Measurements from ENCODE around the gene TBATA.
"Not testable (repeated sequence)": the region's sequence is repeated elsewhere in the genome, so short reads cannot be mapped to it uniquely, and the experiment has no call there.

The TBATA gene

GRCh38 chr10:70779511-70780369, 5.4 kb downstream of the TBATA start:
- DNase-seq (ENCODE audit: low read depth in 2 of 2, low spot score in 1 of 2), result no peak

- no peak for DNase-seq (ENCODE audit: low read depth in 2 of 2, low spot score in 1 of 2)
These were observed 6.1 kb downstream of the TBATA start for GRCh38 chr10:70779088-70779487.

- no peak for DNase-seq (ENCODE audit: low read depth in 2 of 2, low spot score in 1 of 2)
These were observed 6.8 kb downstream of the TBATA start for GRCh38 chr10:70778267-70778924.

GRCh38 chr10:70777063-70777875, 7.9 kb downstream of the TBATA start:
- DNase-seq (ENCODE audit: low read depth in 2 of 2, low spot score in 1 of 2), result no peak

- DNase-seq (ENCODE audit: low read depth in 2 of 2, low spot score in 1 of 2), result no peak
These were observed 8.6 kb downstream of the TBATA start for GRCh38 chr10:70776455-70777005.

GRCh38 chr10:70775679-70776454, 9.3 kb downstream of the TBATA start:
- DNase-seq (ENCODE audit: low read depth in 2 of 2, low spot score in 1 of 2), result no peak

GRCh38 chr10:70774810-70775678, 10.1 kb downstream of the TBATA start:
- no peak for DNase-seq (ENCODE audit: low read depth in 2 of 2, low spot score in 1 of 2)

GRCh38 chr10:70773965-70774809, 11.0 kb downstream of the TBATA start:
- no peak for DNase-seq (ENCODE audit: low read depth in 2 of 2, low spot score in 1 of 2)

- DNase-seq (ENCODE audit: low read depth in 2 of 2, low spot score in 1 of 2), result no peak
These were observed 11.7 kb downstream of the TBATA start for GRCh38 chr10:70773461-70773860.

- DNase-seq (ENCODE audit: low read depth in 2 of 2, low spot score in 1 of 2), result no peak
These were observed 12.6 kb downstream of the TBATA start for GRCh38 chr10:70772627-70773026.

GRCh38 chr10:70771311-70772194, 13.6 kb downstream of the TBATA start:
- no peak for DNase-seq (ENCODE audit: low read depth in 2 of 2, low spot score in 1 of 2)

- DNase-seq (ENCODE audit: low read depth in 2 of 2, low spot score in 1 of 2), result not testable (repeated sequence)
These were observed 14.7 kb downstream of the TBATA start for GRCh38 chr10:70770516-70770915.

GRCh38 chr10:70770001-70770400, 15.2 kb downstream of the TBATA start:
- no peak for DNase-seq (ENCODE audit: low read depth in 2 of 2, low spot score in 1 of 2)

- no peak for DNase-seq (ENCODE audit: low read depth in 2 of 2, low spot score in 1 of 2)
These were observed 16.1 kb downstream of the TBATA start for GRCh38 chr10:70769121-70769520.

- not testable (repeated sequence) for DNase-seq (ENCODE audit: low read depth in 2 of 2, low spot score in 1 of 2)
These were observed 17.0 kb downstream of the TBATA start for GRCh38 chr10:70768026-70768685.

- no peak for DNase-seq (ENCODE audit: low read depth in 2 of 2, low spot score in 1 of 2)
These were observed 19.2 kb downstream of the TBATA start for GRCh38 chr10:70765794-70766594.

All from stimulated activated CD8-positive, alpha-beta memory T cell treated with anti-CD3 and anti-CD28 coated beads, Interleukin-4, amount 100 ng/mL, for 4 hours (primary cell).